EH (cell line): ENCODE measurements around the gene PRMT7.

Experiments
- DNase-seq: peaks from one replicate; pipeline ENCODE4 v3.0.0-alpha.2; 2015; ENCODE audit warnings: low read depth

PRMT7 gene

GRCh38 chr16:68396481-68396880, 85.7 kb downstream of the PRMT7 start:
- DNase-seq, result peak; percentile 68

- no peak for DNase-seq
Observed at GRCh38 chr16:68397710-68398201, 86.9 kb downstream of the PRMT7 start.

DNA sequence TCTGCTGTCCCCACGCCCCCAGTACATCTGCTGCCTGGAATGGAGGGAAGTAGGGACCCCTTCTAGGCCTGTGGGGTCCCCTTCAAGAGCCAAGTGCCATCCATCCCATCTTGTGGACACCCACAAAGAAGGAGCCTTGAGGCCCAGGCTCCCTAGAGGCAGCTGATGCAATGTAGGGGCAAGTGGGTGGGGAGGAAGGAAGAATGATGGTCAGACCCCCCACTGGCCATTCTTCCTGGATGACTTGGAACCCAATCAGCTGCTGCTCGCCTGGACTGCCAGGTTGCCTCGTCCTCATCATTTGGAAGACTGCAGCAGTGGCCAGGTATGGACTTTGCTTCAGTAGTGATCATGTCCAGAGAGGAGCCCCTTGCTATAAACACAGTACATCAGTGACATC, 88.6 kb downstream of the PRMT7 start:
- peak; percentile 25 for DNase-seq

- DNase-seq, result no peak
Observed at GRCh38 chr16:68400083-68400923, 89.5 kb downstream of the PRMT7 start.

DNA sequence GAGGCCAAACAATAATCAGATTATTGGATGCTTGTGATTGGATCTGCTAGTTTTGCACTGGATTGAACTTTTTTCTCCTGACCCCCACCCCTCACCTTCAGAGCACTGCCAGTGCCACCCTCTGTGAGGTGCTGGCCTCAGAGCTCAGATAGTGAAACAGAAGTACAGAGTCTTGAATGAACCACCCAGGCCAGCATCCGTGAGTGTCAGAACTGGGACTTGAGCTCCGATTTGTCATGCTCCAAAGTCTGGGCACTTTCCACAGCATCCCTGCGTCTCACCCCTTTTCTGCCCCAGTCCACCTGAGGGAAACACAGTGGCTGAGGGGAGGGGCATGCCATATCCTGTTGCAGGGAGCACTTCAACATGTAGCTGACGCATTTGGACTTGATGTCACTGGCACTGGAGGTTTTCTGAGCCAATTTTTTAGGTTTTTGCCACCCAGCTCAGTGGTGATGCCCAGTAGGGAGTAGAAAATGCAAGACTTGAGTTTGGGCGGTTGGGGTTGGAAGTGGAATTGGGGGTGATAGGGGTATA, 90.2 kb downstream of the PRMT7 start:
- no peak for DNase-seq

GRCh38 chr16:68401871-68402747, 91.3 kb downstream of the PRMT7 start:
- peak; percentile 80 for DNase-seq

DNA sequence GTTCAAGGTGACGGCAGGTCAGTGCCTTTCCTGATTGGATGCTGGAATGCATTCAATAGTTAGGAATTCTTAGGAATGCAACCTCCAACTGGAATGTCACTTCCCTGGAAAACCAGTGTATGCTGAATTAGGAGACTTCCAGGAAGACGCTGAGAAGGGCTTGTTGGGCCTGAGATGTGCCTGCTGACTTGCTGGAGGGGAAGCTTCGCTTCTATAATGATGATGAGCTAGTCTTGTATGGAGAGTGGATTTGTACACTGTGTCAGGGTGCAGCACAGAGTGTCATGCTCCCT, 91.9 kb downstream of the PRMT7 start:
- peak; percentile 26 for DNase-seq

- no peak for DNase-seq
Observed at GRCh38 chr16:68403177-68403576, 92.4 kb downstream of the PRMT7 start.

GRCh38 chr16:68403704-68404103, 92.9 kb downstream of the PRMT7 start:
- DNase-seq, result no peak

- no peak for DNase-seq
Observed at GRCh38 chr16:68404736-68405345, 94.0 kb downstream of the PRMT7 start.

- DNase-seq, result peak; percentile 86
Observed at GRCh38 chr16:68406458-68407152, 95.8 kb downstream of the PRMT7 start.
